Measurements from ENCODE around the gene SELENOO.

SELENOO gene

GRCh38 chr22:50186181-50186714 lies 14.6 kb upstream of the SELENOO start:
- Histone ChIP-seq H3K4me1 (ENCODE audit: control insufficient read depth, insufficient read depth, low read length) (peaks cover 7% of the 10 kb centered on the region), H3K9me3 (ENCODE audit: control insufficient read depth, insufficient read depth, low read length) (no peaks in the 10 kb centered on the region), H3K4me3 (ENCODE audit: low read length) (peak overlapping the region; percentile 65), H3K36me3 (ENCODE audit: control insufficient read depth, insufficient read depth, low read length) (no peaks in the 10 kb centered on the region; the same call in 1 of the 2 replicates), H3K27me3 (ENCODE audit: control insufficient read depth, insufficient read depth, low read length) (no peaks in the 10 kb centered on the region), H3K27ac (ENCODE audit: low read length) (no peak overlapping the region)
- no CpG with 5 or more reads among the region's 47 CpGs for WGBS (ENCODE audit: insufficient coverage, insufficient read length)
- no peak for DNase-seq (ENCODE audit: low read depth, low spot score)

GRCh38 chr22:50186761-50187523 lies 13.9 kb upstream of the SELENOO start:
- no CpG with 5 or more reads among the region's 26 CpGs for WGBS (ENCODE audit: insufficient coverage, insufficient read length)
- Histone ChIP-seq H3K4me1 (ENCODE audit: control insufficient read depth, insufficient read depth, low read length) (peaks cover 7% of the 10 kb centered on the region), H3K27ac (ENCODE audit: low read length) (no peak overlapping the region), H3K4me3 (ENCODE audit: low read length) (peak overlapping the region; percentile 65; the same call in 1 of the 2 replicates), H3K36me3 (ENCODE audit: control insufficient read depth, insufficient read depth, low read length) (no peaks in the 10 kb centered on the region; the same call in 1 of the 2 replicates), H3K9me3 (ENCODE audit: control insufficient read depth, insufficient read depth, low read length) (no peaks in the 10 kb centered on the region), H3K27me3 (ENCODE audit: control insufficient read depth, insufficient read depth, low read length) (no peaks in the 10 kb centered on the region)
- DNase-seq (ENCODE audit: low read depth, low spot score) = no peak

DNA sequence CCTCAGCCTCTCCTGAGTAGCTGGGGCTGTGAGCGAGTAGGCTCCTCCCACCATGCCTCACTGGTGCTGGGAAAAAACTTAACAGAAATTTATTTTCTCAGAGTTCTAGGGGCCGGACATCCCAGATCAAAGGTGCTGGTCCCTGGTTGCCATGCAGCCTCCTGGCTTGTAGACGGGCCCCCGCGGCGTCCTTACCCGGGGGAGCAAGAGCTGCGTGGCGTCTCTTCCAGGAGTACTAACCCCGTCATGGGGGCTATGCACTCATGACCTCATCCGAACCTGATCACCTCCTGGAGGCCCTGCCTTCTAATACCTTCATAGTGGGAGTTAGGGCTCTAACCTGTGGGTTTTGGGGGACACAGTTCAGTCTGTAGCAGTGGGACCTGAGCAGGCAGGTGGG lies 12.5 kb upstream of the SELENOO start:
- H3K4me3 ChIP-seq (ENCODE audit: low read length) = no peak overlapping the region
- peaks cover 2% of the 10 kb centered on the region; the same call in 1 of the 2 replicates for H3K36me3 ChIP-seq (ENCODE audit: control insufficient read depth, insufficient read depth, low read length)
- H3K27ac ChIP-seq (ENCODE audit: low read length) = no peak overlapping the region
- peaks cover 7% of the 10 kb centered on the region for H3K4me1 ChIP-seq (ENCODE audit: control insufficient read depth, insufficient read depth, low read length)
- H3K27me3 ChIP-seq (ENCODE audit: control insufficient read depth, insufficient read depth, low read length) = no peaks in the 10 kb centered on the region
- H3K9me3 ChIP-seq (ENCODE audit: control insufficient read depth, insufficient read depth, low read length) = no peaks in the 10 kb centered on the region
- no peak for DNase-seq (ENCODE audit: low read depth, low spot score)
- no CpG with 5 or more reads among the region's 11 CpGs for WGBS (ENCODE audit: insufficient coverage, insufficient read length)

DNA sequence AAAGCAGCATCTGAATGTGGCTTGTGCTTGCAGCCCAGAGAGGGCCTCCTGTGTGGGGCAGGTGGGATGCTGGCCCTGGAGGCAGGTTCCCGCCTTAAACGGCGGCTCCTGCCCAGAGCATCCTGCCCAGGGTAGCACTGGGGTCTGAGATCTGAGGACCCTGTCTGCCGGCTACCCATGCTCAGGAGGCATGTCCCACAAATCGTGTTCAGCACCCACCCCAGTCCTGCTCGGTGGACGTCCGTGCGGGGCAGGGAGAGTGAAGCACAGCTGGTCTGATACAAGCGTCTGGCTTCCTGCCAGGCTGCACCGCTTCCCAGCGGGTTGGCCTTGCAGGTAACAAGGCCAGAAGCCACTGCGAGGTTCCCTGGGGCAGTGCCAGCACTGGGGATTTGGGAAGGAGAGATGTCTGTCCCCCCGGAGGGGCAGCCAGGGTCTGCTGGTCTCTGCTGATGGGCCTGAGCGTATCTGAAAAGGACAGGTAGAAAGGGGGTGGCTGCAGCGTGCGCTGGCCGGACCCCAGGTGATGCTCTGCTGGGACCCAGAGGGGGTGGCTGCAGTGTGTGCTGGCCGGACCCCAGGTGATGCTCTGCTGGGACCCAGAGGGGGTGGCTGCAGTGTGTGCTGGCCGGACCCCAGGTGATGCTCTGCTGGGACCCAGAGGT lies 11.5 kb upstream of the SELENOO start:
- H3K27ac ChIP-seq (ENCODE audit: low read length) = no peak overlapping the region
- no peaks in the 10 kb centered on the region for H3K9me3 ChIP-seq (ENCODE audit: control insufficient read depth, insufficient read depth, low read length)
- no peak overlapping the region for H3K4me3 ChIP-seq (ENCODE audit: low read length)
- no peak for DNase-seq (ENCODE audit: low read depth, low spot score)
- H3K36me3 ChIP-seq (ENCODE audit: control insufficient read depth, insufficient read depth, low read length) = peaks cover 12% of the 10 kb centered on the region
- no CpG with 5 or more reads among the region's 20 CpGs for WGBS (ENCODE audit: insufficient coverage, insufficient read length)
- no peaks in the 10 kb centered on the region for H3K27me3 ChIP-seq (ENCODE audit: control insufficient read depth, insufficient read depth, low read length)
- H3K4me1 ChIP-seq (ENCODE audit: control insufficient read depth, insufficient read depth, low read length) = peaks cover 6% of the 10 kb centered on the region; the same call in 1 of the 2 replicates

GRCh38 chr22:50189849-50190181 lies 11.0 kb upstream of the SELENOO start:
- Histone ChIP-seq H3K4me3 (ENCODE audit: low read length) (no peak overlapping the region), H3K9me3 (ENCODE audit: control insufficient read depth, insufficient read depth, low read length) (no peaks in the 10 kb centered on the region), H3K27ac (ENCODE audit: low read length) (no peak overlapping the region), H3K4me1 (ENCODE audit: control insufficient read depth, insufficient read depth, low read length) (peaks cover 4% of the 10 kb centered on the region; the same call in 1 of the 2 replicates), H3K36me3 (ENCODE audit: control insufficient read depth, insufficient read depth, low read length) (peaks cover 17% of the 10 kb centered on the region), H3K27me3 (ENCODE audit: control insufficient read depth, insufficient read depth, low read length) (no peaks in the 10 kb centered on the region)
- WGBS (ENCODE audit: insufficient coverage, insufficient read length) = no CpG with 5 or more reads among the region's 4 CpGs
- DNase-seq (ENCODE audit: low read depth, low spot score) = no peak

- no peaks in the 10 kb centered on the region for H3K9me3 ChIP-seq (ENCODE audit: control insufficient read depth, insufficient read depth, low read length)
- no peaks in the 10 kb centered on the region for H3K27me3 ChIP-seq (ENCODE audit: control insufficient read depth, insufficient read depth, low read length)
- H3K36me3 ChIP-seq (ENCODE audit: control insufficient read depth, insufficient read depth, low read length) = peaks cover 18% of the 10 kb centered on the region
- H3K27ac ChIP-seq (ENCODE audit: low read length) = no peak overlapping the region
- peaks cover 4% of the 10 kb centered on the region; the same call in 1 of the 2 replicates for H3K4me1 ChIP-seq (ENCODE audit: control insufficient read depth, insufficient read depth, low read length)
- DNase-seq (ENCODE audit: low read depth, low spot score) = no peak
- peak overlapping the region; percentile 9; the same call in 1 of the 2 replicates for H3K4me3 ChIP-seq (ENCODE audit: low read length)
- no CpG with 5 or more reads among the region's 43 CpGs for WGBS (ENCODE audit: insufficient coverage, insufficient read length)
Measured at GRCh38 chr22:50190182-50190940, 10.4 kb upstream of the SELENOO start.

GRCh38 chr22:50190941-50191741 lies 9.7 kb upstream of the SELENOO start:
- Histone ChIP-seq H3K4me1 (ENCODE audit: control insufficient read depth, insufficient read depth, low read length) (peaks cover 4% of the 10 kb centered on the region; the same call in 1 of the 2 replicates), H3K4me3 (ENCODE audit: low read length) (no peak overlapping the region), H3K27ac (ENCODE audit: low read length) (no peak overlapping the region), H3K27me3 (ENCODE audit: control insufficient read depth, insufficient read depth, low read length) (no peaks in the 10 kb centered on the region), H3K9me3 (ENCODE audit: control insufficient read depth, insufficient read depth, low read length) (no peaks in the 10 kb centered on the region), H3K36me3 (ENCODE audit: control insufficient read depth, insufficient read depth, low read length) (peaks cover 18% of the 10 kb centered on the region)
- no peak for DNase-seq (ENCODE audit: low read depth, low spot score)
- WGBS (ENCODE audit: insufficient coverage, insufficient read length) = no CpG with 5 or more reads among the region's 18 CpGs

- Histone ChIP-seq H3K36me3 (ENCODE audit: control insufficient read depth, insufficient read depth, low read length) (peaks cover 23% of the 10 kb centered on the region), H3K27ac (ENCODE audit: low read length) (no peak overlapping the region), H3K4me3 (ENCODE audit: low read length) (no peak overlapping the region), H3K9me3 (ENCODE audit: control insufficient read depth, insufficient read depth, low read length) (no peaks in the 10 kb centered on the region), H3K27me3 (ENCODE audit: control insufficient read depth, insufficient read depth, low read length) (no peaks in the 10 kb centered on the region), H3K4me1 (ENCODE audit: control insufficient read depth, insufficient read depth, low read length) (peaks cover 4% of the 10 kb centered on the region; the same call in 1 of the 2 replicates)
- no CpG with 5 or more reads among the region's 25 CpGs for WGBS (ENCODE audit: insufficient coverage, insufficient read length)
- DNase-seq (ENCODE audit: low read depth, low spot score) = no peak
Measured at GRCh38 chr22:50192436-50193204, 8.2 kb upstream of the SELENOO start.

- WGBS (ENCODE audit: insufficient coverage, insufficient read length) = no CpG with 5 or more reads among the region's 8 CpGs
- no peak overlapping the region for H3K27ac ChIP-seq (ENCODE audit: low read length)
- H3K4me1 ChIP-seq (ENCODE audit: control insufficient read depth, insufficient read depth, low read length) = peaks cover 4% of the 10 kb centered on the region; the same call in 1 of the 2 replicates
Measured at GRCh38 chr22:50193621-50194020, 7.2 kb upstream of the SELENOO start.

More at GRCh38 chr22:50193621-50194020, 7.2 kb upstream of the SELENOO start:
- Histone ChIP-seq H3K4me3 (ENCODE audit: low read length) (no peak overlapping the region), H3K36me3 (ENCODE audit: control insufficient read depth, insufficient read depth, low read length) (peaks cover 27% of the 10 kb centered on the region), H3K9me3 (ENCODE audit: control insufficient read depth, insufficient read depth, low read length) (no peaks in the 10 kb centered on the region), H3K27me3 (ENCODE audit: control insufficient read depth, insufficient read depth, low read length) (no peaks in the 10 kb centered on the region)
- DNase-seq (ENCODE audit: low read depth, low spot score) = no peak
